Neural cell (in vitro differentiated cells): Measurements from ENCODE around the gene PLEKHA7.

Source experiments
- CTCF ChIP-seq: fragments of 450-650 bp; IDR thresholded peaks from 2 replicates; pipeline ENCODE4 v1.5.1; 2014; ENCODE audit warnings: antibody characterized with exemption, mild to moderate bottlenecking, moderate library complexity; ENCODE audit not compliant: poor library complexity, severe bottlenecking
- POLR2AphosphoS5 ChIP-seq: IDR thresholded peaks from 2 replicates; pipeline ENCODE4 v1.6.1; 2012
- RAD21 ChIP-seq: fragments of 450-650 bp; conservative IDR thresholded peaks from 2 replicates; pipeline ENCODE4 v1.6.1; 2014; ENCODE audit warnings: antibody characterized with exemption, mild to moderate bottlenecking, moderate library complexity

DNA sequence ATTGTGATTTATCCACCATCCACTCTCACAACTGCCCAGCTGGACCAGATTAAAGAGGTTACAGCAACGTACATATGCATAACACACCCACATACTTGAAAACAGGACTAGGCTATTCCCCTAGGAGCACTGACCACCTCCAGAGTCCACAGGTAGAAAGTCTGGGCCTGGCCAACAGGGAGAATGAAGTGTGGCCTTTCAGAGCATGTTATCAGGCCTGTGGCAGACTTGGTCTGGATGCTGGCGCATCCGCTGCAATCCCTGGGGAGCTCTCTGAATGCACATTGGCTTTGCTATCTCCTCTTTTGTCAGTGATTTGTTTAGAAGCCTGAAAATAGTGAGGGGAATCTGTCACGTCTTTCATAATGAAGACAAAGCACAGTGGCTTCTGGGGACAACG lies 189.1 kb downstream of the PLEKHA7 start:
- TF ChIP-seq CTCF (no peak), POLR2AphosphoS5 (no peak), RAD21 (no peak)
